NT2/D1 (cell line): Measurements from ENCODE around the gene MYO1D.
"Not testable (repeated sequence)": the region's sequence is repeated elsewhere in the genome, so short reads cannot be mapped to it uniquely, and the experiment has no call there.

Experiments used
- DNase-seq: peaks from one replicate; pipeline ENCODE4 v3.0.0-alpha.2; 2011; ENCODE audit warnings: low read depth, low spot score
- H3K27me3 ChIP-seq: 2 replicates; pipeline ENCODE4 v1.6.0; 2011; ENCODE audit warnings: mild to moderate bottlenecking; ENCODE audit not compliant: insufficient read length, insufficient read depth
- H3K36me3 ChIP-seq: 2 replicates; pipeline ENCODE4 v1.6.1; 2011; ENCODE audit warnings: mild to moderate bottlenecking, low read length, mixed read lengths; ENCODE audit not compliant: insufficient read depth, insufficient read length
- H3K4me1 ChIP-seq: 2 replicates; pipeline ENCODE4 v1.5.1; 2011; ENCODE audit not compliant: insufficient read depth, insufficient read length
- H3K4me3 ChIP-seq: 2 replicates; pipeline ENCODE4 v1.5.1; 2011; ENCODE audit warnings: low read depth; ENCODE audit not compliant: insufficient read length
- H3K9ac ChIP-seq: 2 replicates; pipeline ENCODE4 v1.6.0; 2011; ENCODE audit warnings: low read depth; ENCODE audit not compliant: insufficient read length
- H3K9me3 ChIP-seq: 2 replicates; pipeline ENCODE4 v1.5.1; 2011; ENCODE audit warnings: mild to moderate bottlenecking, low read length; ENCODE audit not compliant: insufficient read depth
- SUZ12 ChIP-seq: IDR thresholded peaks from 2 replicates; pipeline ENCODE4 v1.6.1; 2011; ENCODE audit not compliant: insufficient read length, insufficient read depth; ENCODE audit errors: extremely low read depth
- YY1 ChIP-seq: IDR thresholded peaks from 2 replicates; pipeline ENCODE4 v1.6.1; 2011; ENCODE audit not compliant: insufficient read length, insufficient read depth
- ZNF274 ChIP-seq: IDR thresholded peaks from 2 replicates; pipeline ENCODE4 v1.6.1; 2011; ENCODE audit warnings: mild to moderate bottlenecking, low read depth, low read length

MYO1D gene

GRCh38 chr17:32654324-32654723, 222.6 kb downstream of the MYO1D start:
- peaks cover 15% of the 10 kb centered on the region for H3K9me3 ChIP-seq
- TF ChIP-seq SUZ12 (no peak), ZNF274 (no peak), YY1 (no peak)

GRCh38 chr17:32651084-32651483, 225.8 kb downstream of the MYO1D start:
- DNase-seq, result no peak
- no peak overlapping the region for H3K4me3 ChIP-seq
- no peaks in the 10 kb centered on the region for H3K27me3 ChIP-seq
- H3K9ac ChIP-seq, result no peak overlapping the region
- no peaks in the 10 kb centered on the region for H3K4me1 ChIP-seq
- no peak for TF ChIP-seq YY1
- TF ChIP-seq ZNF274, result no peak
- TF ChIP-seq SUZ12, result no peak
- no peaks in the 10 kb centered on the region for H3K36me3 ChIP-seq
- H3K9me3 ChIP-seq, result peaks cover 15% of the 10 kb centered on the region

More at GRCh38 chr17:32654324-32654723, 222.6 kb downstream of the MYO1D start:
- Histone ChIP-seq H3K36me3 (no peaks in the 10 kb centered on the region), H3K27me3 (no peaks in the 10 kb centered on the region), H3K4me3 (no peak overlapping the region), H3K4me1 (no peaks in the 10 kb centered on the region), H3K9ac (no peak overlapping the region)
- DNase-seq, result no peak

DNA sequence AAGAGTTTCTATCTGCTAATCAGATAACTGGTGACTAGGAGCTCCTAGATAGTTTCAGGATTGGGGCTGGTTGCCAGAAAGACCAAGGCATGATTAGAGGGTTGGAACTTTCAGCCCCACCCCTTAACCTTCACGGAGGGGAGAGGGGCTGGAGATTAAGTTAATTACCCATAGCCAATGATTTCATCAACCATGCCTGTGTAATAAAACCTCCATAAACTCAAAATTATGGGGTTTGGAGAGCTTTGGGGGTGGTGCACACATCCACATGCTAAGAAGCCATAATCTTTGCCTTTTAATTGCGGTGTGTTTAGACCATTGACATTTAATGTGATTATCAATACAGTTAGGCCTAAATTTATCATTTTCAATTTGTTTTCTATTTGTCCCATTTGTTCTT, 228.5 kb downstream of the MYO1D start:
- Histone ChIP-seq H3K9me3 (peaks cover 15% of the 10 kb centered on the region), H3K9ac (no peak overlapping the region), H3K27me3 (no peaks in the 10 kb centered on the region), H3K4me3 (no peak overlapping the region), H3K4me1 (no peaks in the 10 kb centered on the region), H3K36me3 (no peaks in the 10 kb centered on the region)
- TF ChIP-seq ZNF274, result no peak
- TF ChIP-seq SUZ12, result no peak
- no peak for TF ChIP-seq YY1
- no peak for DNase-seq

GRCh38 chr17:32646941-32647340, 230.0 kb downstream of the MYO1D start:
- TF ChIP-seq SUZ12 (no peak), YY1 (no peak), ZNF274 (no peak)
- Histone ChIP-seq H3K9me3 (peaks cover 15% of the 10 kb centered on the region), H3K9ac (no peak overlapping the region), H3K4me3 (no peak overlapping the region), H3K4me1 (no peaks in the 10 kb centered on the region), H3K27me3 (no peaks in the 10 kb centered on the region), H3K36me3 (no peaks in the 10 kb centered on the region)
- DNase-seq, result no peak

DNA sequence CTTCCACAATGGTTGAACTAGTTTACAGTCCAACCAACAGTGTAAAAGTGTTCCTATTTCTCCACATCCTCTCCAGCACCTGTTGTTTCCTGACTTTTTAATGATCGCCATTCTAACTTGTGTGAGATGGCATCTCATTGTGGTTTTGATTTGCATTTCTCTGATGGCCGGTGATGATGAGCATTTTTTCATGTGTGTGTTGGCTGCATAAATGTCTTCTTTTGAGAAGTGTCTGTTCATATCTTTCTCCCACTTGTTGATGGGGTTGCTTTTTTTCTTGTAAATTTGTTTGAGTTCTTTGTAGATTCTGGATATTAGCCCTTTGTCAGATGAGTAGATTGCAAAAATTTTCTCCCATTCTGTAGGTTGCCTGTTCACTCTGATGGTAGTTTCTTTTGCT, 235.4 kb downstream of the MYO1D start:
- H3K36me3 ChIP-seq, result not testable (repeated sequence)

GRCh38 chr17:32636598-32637218, 240.2 kb downstream of the MYO1D start:
- Histone ChIP-seq H3K27me3 (no peaks in the 10 kb centered on the region), H3K9ac (no peak overlapping the region), H3K9me3 (no peaks in the 10 kb centered on the region), H3K4me3 (no peak overlapping the region), H3K4me1 (no peaks in the 10 kb centered on the region), H3K36me3 (no peaks in the 10 kb centered on the region)
- TF ChIP-seq ZNF274, result no peak
- no peak for TF ChIP-seq YY1
- TF ChIP-seq SUZ12, result no peak
- no peak for DNase-seq

More for the DNA sequence above, 235.4 kb downstream of the MYO1D start:
- not testable (repeated sequence) for H3K4me1 ChIP-seq, H3K9ac ChIP-seq, H3K27me3 ChIP-seq, DNase-seq, H3K9me3 ChIP-seq, H3K4me3 ChIP-seq

DNA sequence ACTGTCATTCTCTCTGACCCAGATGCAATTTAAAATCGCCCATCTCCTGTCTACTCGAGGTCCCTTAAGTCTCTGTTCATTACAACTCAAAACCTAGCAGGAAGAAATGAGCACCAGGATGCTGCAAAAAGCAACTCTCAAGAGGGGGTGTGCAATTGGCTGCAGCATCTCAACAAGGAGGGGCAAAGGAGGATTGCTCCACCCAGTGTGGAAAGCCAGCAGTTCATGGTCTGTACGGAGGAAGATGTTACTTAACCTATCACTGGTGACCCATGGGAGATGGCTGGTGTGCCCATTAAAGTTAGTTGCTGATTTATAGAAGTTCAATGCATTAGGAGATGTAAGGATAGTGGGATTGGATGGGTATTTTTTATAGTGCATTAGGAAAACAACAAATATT, 242.8 kb downstream of the MYO1D start:
- no peak for DNase-seq
- Histone ChIP-seq H3K9me3 (no peaks in the 10 kb centered on the region), H3K27me3 (no peaks in the 10 kb centered on the region), H3K4me1 (no peaks in the 10 kb centered on the region), H3K36me3 (no peaks in the 10 kb centered on the region), H3K4me3 (no peak overlapping the region), H3K9ac (no peak overlapping the region)
- TF ChIP-seq SUZ12 (no peak), ZNF274 (no peak), YY1 (no peak)
